HepG2 (cell line): ENCODE measurements around the gene ARHGAP12. TPM values are rescaled to one million over a fixed set of nuclear protein-coding genes. Genes with fewer than 3 reads are reported as not detected.

Experiments used
- ATAC-seq: fragments of 200-7000 bp; cut with Tn5 transposase; 3 replicates; pipeline ENCODE4 v1.9.1; 2020; ENCODE audit warnings: mild to moderate bottlenecking, moderate library complexity
- BruUV-seq: library from RNA; stranded (reverse); fragments of 400-500 nt; replicated peaks from 2 replicates; lab custom pipeline; 2021; lab: Mats Ljungman, UMichigan
- CTCF ChIA-PET: fragments of 300-600 bp; formaldehyde crosslinking; extraction: SDS; loops from one replicate; lab custom pipeline; 2021; ENCODE audit warnings: low total read pairs, inconsistent platforms, low intra/inter-chr PET ratio; lab: Yijun Ruan, JAX
- POLR2A ChIA-PET: fragments of 350-600 bp; sonication (Branson Sonifier 250); formaldehyde crosslinking; loops from one replicate; lab custom pipeline; 2020; ENCODE audit warnings: antibody characterized with exemption, inconsistent platforms; lab: Yijun Ruan, JAX
- DNase-seq: peaks from one replicate; pipeline ENCODE4 v3.0.0-alpha.2; 2015; ENCODE audit warnings: low spot score
- FAIRE-seq: peaks from 3 replicates; lab custom pipeline; 2011; peaks lifted over from hg19 to GRCh38; lab: Jason Lieb, UNC
- H2AFZ ChIP-seq: one replicate; pipeline ENCODE4 v1.6.1; 2011; ENCODE audit warnings: low read length, inconsistent platforms
- H3K27ac ChIP-seq: fragments of 300-600 bp; 3 replicates; pipeline ENCODE4 v1.8.0; 2011; ENCODE audit warnings: mixed run types, mild to moderate bottlenecking, mixed read lengths, low read length, inconsistent platforms; ENCODE audit not compliant: insufficient read depth; ENCODE audit errors: extremely low read length
- H3K27me3 ChIP-seq, 2 experiments: fragments of 200-600 bp in 1 of 2; 2 replicates in 1 of 2; 3 replicates in 1 of 2; pipeline versions ENCODE4 v1.6.0 to v1.8.0; 2011; ENCODE audit warnings: low read length in 2 of 2, mild to moderate bottlenecking in 2 of 2, moderate library complexity in 2 of 2, inconsistent platforms in 1 of 2; ENCODE audit not compliant: insufficient read depth in 2 of 2, control insufficient read depth in 1 of 2
- H3K36me3 ChIP-seq, 2 experiments: fragments of 200-600 bp in 1 of 2; replicated peaks in 1 of 2; 2 replicates in 1 of 2; 3 replicates in 1 of 2; pipeline versions ENCODE4 v1.5.1 to v1.8.0; 2011; ENCODE audit warnings: low read length in 2 of 2, inconsistent platforms in 1 of 2; ENCODE audit not compliant: insufficient read depth in 2 of 2, control insufficient read depth in 1 of 2
- H3K4me1 ChIP-seq: 2 replicates; pipeline ENCODE4 v1.5.1; 2012; ENCODE audit warnings: low read length, inconsistent platforms; ENCODE audit not compliant: insufficient read depth
- H3K4me2 ChIP-seq: 2 replicates; pipeline ENCODE4 v1.6.0; 2011; ENCODE audit warnings: low read depth, low read length, inconsistent platforms
- H3K4me3 ChIP-seq, 3 experiments: fragments of 200-600 bp in 1 of 3; sonication (generic), shearing (Covaris generic) in 1 of 3; replicated peaks in 1 of 3; 2 replicates each; pipeline ENCODE4 v1.5.1; 2011 to 2016; ENCODE audit warnings: low read length in 3 of 3, inconsistent platforms in 2 of 3, low read depth in 2 of 3, mild to moderate bottlenecking in 2 of 3, control low read depth in 1 of 3, mixed read lengths in 1 of 3; ENCODE audit not compliant: insufficient read depth in 1 of 3
- H3K79me2 ChIP-seq: one replicate; pipeline ENCODE4 v1.6.1; 2011; ENCODE audit warnings: low read length, inconsistent platforms; ENCODE audit not compliant: insufficient read depth
- H3K9ac ChIP-seq: 2 replicates; pipeline ENCODE4 v1.6.0; 2011; ENCODE audit warnings: mild to moderate bottlenecking, low read depth, low read length, inconsistent platforms; ENCODE audit not compliant: insufficient read depth
- H3K9me3 ChIP-seq: 2 replicates; pipeline ENCODE4 v1.5.1; 2012; ENCODE audit warnings: mild to moderate bottlenecking, low read length
- H4K20me1 ChIP-seq: 2 replicates; pipeline ENCODE4 v1.6.0; 2011; ENCODE audit warnings: inconsistent platforms, mild to moderate bottlenecking, low read length, moderate library complexity; ENCODE audit not compliant: insufficient read depth
- ARID2 ChIP-seq: sonication (generic); formaldehyde crosslinking; IDR thresholded peaks from 2 replicates; pipeline ENCODE4 v1.8.1; 2022; ENCODE audit warnings: mild to moderate bottlenecking, missing genetic modification reagents, borderline replicate concordance
- MEF2D ChIP-seq: sonication (generic); formaldehyde crosslinking; IDR thresholded peaks from 2 replicates; pipeline ENCODE4 v1.5.1; 2020; ENCODE audit warnings: mild to moderate bottlenecking, missing genetic modification reagents
- NFIC ChIP-seq: IDR thresholded peaks from 2 replicates; pipeline ENCODE4 v1.6.1; 2012; ENCODE audit warnings: mild to moderate bottlenecking, low read length, inconsistent platforms
- NFYB ChIP-seq: sonication (generic); formaldehyde crosslinking; IDR thresholded peaks from 2 replicates; pipeline ENCODE4 v1.4.0; 2020; ENCODE audit warnings: missing genetic modification reagents
- RAD21 ChIP-seq: fragments of 450-650 bp; formaldehyde crosslinking; IDR thresholded peaks from 2 replicates; pipeline ENCODE4 v1.5.0; 2020; ENCODE audit warnings: mild to moderate bottlenecking
- ZNF136 ChIP-seq: sonication (generic); formaldehyde crosslinking; IDR thresholded peaks from 2 replicates; pipeline ENCODE4 v1.8.1; 2022; ENCODE audit warnings: low read depth, mild to moderate bottlenecking, moderate library complexity, missing genetic modification reagents
- WGBS: methylation state at CpG from one replicate; pipeline ENCODE4 v1.1.6; 2017; ENCODE audit warnings: low lambda C conversion rate; 5-methylcytosine and 5-hydroxymethylcytosine counted together
- in situ Hi-C: cut with HindIII; loops from 2 replicates; pipeline ENCODE4 v1.10.0; 2017; ENCODE audit warnings: low pct_unique_long_range_greater_than_20kb; ENCODE audit not compliant: extremely low pct_ligation_motif_present
- intact Hi-C: fragments of 100-400 bp; cut with micrococcal nuclease; formaldehyde crosslinking; loops from one replicate; pipeline ENCODE4 v1.10.0; 2022; ENCODE audit not compliant: unreplicated experiment
- polyA plus RNA-seq, 8 experiments: library from polyadenylated mRNA; depleted of rRNA in 3 of 8; stranded (reverse) in 7 of 8; unstranded in 1 of 8; fragments of >200 nt; fragmentation: Illumina TruSeq in 4 of 8; extraction: Trizol in 4 of 8; gene quantifications; 2 replicates each; pipeline versions ENCODE4 v1.2.1 to v1.2.3, GENCODE V29; 2011 to 2016; ENCODE audit warnings: low read depth in 4 of 8, missing spikeins in 1 of 8, mixed read lengths in 1 of 8; ENCODE audit not compliant: insufficient read depth in 1 of 8
- total RNA-seq, 5 experiments: library from RNA; depleted of rRNA; stranded (reverse); fragments of >200 nt; fragmentation: Illumina TruSeq; extraction: Trizol; gene quantifications; 2 replicates each; pipeline ENCODE4 v1.2.3, GENCODE V29; 2016; ENCODE audit warnings: low read depth in 1 of 5
- TF ChIP-seq, protein P1 (sequence below): sonication (generic); formaldehyde crosslinking; IDR thresholded peaks from 2 replicates; pipeline ENCODE4 v1.9.0; 2021; ENCODE audit warnings: missing genetic modification reagents, borderline replicate concordance
- TF ChIP-seq, protein P2 (sequence below): sonication (generic); formaldehyde crosslinking; IDR thresholded peaks from 2 replicates; pipeline ENCODE4 v1.5.0; 2020; ENCODE audit warnings: missing genetic modification reagents, mild to moderate bottlenecking, borderline replicate concordance

ARHGAP12 gene
- total and polyA plus RNA-seq, 2 of the 13 experiments (the other 11 are each of a cell fraction or from before 2014, with no cell fraction given): 25.0 to 54.6 TPM

DNA sequence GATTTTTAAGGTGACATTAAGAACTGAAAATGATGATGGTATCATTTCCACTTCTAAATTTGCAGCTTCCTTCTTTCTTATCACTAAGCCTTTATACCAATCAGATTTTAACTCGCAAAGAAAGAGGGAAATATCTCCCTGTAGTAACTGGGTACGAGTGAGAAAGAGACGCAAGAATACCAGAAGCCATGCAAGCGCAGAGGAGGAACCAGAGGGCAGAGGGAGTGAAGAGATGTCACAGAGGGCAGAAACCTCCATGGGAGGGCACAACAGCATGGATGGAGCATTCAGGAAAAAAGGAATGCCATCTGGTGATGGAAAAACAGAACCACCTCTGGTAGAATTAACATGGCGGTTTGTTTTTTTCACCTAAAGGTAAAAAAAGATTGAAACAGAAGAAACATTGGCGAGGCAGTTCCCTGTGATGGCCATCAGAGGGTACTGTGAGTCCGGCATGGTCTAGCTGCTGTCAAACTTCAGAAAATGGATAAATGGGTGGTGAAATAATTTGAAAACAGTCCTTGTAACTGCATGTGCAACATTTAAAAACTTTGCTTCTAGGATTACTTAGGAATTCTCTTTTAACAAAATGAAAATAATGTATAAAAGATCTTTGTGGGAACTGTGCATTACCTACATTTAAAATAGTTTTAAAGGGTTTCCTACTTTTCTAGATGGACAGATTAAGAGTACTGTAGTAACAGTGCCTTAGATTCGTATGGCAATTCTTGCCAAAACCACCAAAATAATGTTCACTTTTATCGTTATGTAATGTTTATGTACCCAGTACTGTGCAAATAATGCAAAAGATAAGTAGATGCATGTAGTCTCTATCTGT, 91.8 kb downstream of the ARHGAP12 start (continued):
- TF ChIP-seq RAD21 (CRISPR knock-in tag): peak; percentile 66
- TF ChIP-seq, all 625 proteins: peak for 5

DNA sequence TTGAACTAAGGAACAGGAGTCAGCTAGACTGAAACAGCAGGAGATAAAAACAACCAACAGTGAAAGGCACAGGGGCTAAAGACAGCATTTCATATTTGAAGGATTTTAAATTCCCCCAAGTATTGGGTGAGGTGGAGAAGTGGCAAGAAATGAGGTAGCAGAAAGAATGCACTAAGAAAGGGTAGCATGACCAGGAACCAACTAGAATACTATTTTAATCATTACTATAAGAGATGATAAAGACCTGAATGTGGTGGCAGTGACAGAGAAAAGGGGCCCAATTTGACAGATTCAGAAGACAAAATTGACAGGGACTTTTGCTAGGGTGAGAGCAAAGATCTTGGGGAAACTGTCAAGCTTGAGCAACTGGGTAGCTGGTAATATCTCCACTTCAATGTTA, 94.9 kb downstream of the ARHGAP12 start:
- H3K36me3 ChIP-seq: peaks cover 8 to 21% of the 10 kb centered on the region in 2 experiments; a peak in 4 of 5 replicates
- H2AFZ ChIP-seq: no peak overlapping the region
- no peak overlapping the region for H3K9ac ChIP-seq
- intact Hi-C loops: no loop called here
- no peaks in the 10 kb centered on the region for H3K9me3 ChIP-seq
- no peak for DNase-seq
- ChIA-PET CTCF (no interaction called here), POLR2A (no interaction called here)
- H3K27me3 ChIP-seq: no peaks in the 10 kb centered on the region
- no peak for ATAC-seq
- no peak overlapping the region for H3K27ac ChIP-seq
- H4K20me1 ChIP-seq: no peaks in the 10 kb centered on the region
- H3K4me2 ChIP-seq: no peak overlapping the region
- no TSS peak for BruUV-seq
- H3K4me3 ChIP-seq: no peak overlapping the region
- FAIRE-seq: no peak
- in situ Hi-C loops: loop anchor here (25.0 kb wide), 1 partner anchor 379 kb away; no protein-coding TSS in a partner anchor
- TF ChIP-seq ARID2 (CRISPR knock-in tag) (no peak), ZNF136 (CRISPR knock-in tag) (no peak)
- TF ChIP-seq, all 625 proteins: peak for 0
- Histone ChIP-seq H3K4me1 (no peaks in the 10 kb centered on the region), H3K79me2 (no peaks in the 10 kb centered on the region)

DNA sequence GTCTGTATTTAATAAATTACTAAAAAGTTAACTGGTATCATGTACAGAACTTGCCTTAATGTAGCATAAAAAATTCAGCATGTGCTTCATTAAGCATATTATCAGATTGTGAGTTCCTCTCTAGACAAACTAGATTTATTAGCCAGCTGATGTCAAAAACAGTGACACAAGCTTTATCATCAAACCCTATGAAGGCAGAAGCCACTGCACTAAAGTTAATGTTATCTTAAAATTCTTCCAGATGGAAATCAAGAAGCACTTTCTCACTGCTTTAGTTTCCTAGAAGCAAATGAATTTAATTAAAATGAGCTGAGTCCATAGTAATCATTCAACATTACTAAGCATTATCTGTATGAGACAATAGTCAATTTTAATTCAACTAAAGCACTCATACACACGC, 96.4 kb downstream of the ARHGAP12 start:
- H3K36me3 ChIP-seq: peaks cover 4 to 12% of the 10 kb centered on the region in 2 experiments; a peak in 3 of 5 replicates
- H3K9me3 ChIP-seq: no peaks in the 10 kb centered on the region
- ChIA-PET CTCF (no interaction called here), POLR2A (no interaction called here)
- FAIRE-seq (no peak), ATAC-seq (no peak), DNase-seq (no peak)
- H3K27me3 ChIP-seq: no peaks in the 10 kb centered on the region
- no peak overlapping the region for H3K27ac ChIP-seq
- no peak overlapping the region for H3K4me2 ChIP-seq
- H3K4me3 ChIP-seq: no peak overlapping the region
- 94% methylated on average over 1 of the region's 1 CpG for WGBS
- no peaks in the 10 kb centered on the region for H3K79me2 ChIP-seq
- in situ Hi-C loops: loop anchor here (25.0 kb wide), 1 partner anchor 380 kb away; no protein-coding TSS in a partner anchor
- H3K4me1 ChIP-seq: no peaks in the 10 kb centered on the region
- no TSS peak for BruUV-seq
- H2AFZ ChIP-seq: no peak overlapping the region
- no peak overlapping the region for H3K9ac ChIP-seq
- H4K20me1 ChIP-seq: no peaks in the 10 kb centered on the region
- intact Hi-C loops: no loop called here
- TF ChIP-seq NFYB (CRISPR knock-in tag) (no peak), MEF2D (CRISPR knock-in tag) (no peak), NFIC (no peak)
- TF ChIP-seq, protein P1, sequence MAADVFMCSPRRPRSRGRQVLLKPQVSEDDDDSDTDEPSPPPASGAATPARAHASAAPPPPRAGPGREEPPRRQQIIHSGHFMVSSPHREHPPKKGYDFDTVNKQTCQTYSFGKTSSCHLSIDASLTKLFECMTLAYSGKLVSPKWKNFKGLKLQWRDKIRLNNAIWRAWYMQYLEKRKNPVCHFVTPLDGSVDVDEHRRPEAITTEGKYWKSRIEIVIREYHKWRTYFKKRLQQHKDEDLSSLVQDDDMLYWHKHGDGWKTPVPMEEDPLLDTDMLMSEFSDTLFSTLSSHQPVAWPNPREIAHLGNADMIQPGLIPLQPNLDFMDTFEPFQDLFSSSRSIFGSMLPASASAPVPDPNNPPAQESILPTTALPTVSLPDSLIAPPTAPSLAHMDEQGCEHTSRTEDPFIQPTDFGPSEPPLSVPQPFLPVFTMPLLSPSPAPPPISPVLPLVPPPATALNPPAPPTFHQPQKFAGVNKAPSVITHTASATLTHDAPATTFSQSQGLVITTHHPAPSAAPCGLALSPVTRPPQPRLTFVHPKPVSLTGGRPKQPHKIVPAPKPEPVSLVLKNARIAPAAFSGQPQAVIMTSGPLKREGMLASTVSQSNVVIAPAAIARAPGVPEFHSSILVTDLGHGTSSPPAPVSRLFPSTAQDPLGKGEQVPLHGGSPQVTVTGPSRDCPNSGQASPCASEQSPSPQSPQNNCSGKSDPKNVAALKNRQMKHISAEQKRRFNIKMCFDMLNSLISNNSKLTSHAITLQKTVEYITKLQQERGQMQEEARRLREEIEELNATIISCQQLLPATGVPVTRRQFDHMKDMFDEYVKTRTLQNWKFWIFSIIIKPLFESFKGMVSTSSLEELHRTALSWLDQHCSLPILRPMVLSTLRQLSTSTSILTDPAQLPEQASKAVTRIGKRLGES: no peak
- TF ChIP-seq, protein P2, sequence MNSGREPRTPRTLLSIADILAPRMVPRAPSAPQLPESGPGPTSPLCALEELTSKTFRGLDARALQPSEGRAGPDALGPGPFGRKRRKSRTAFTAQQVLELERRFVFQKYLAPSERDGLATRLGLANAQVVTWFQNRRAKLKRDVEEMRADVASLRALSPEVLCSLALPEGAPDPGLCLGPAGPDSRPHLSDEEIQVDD: no peak
